Measurements from ENCODE around the gene DHX32.
A peak's percentile ranks its signal among the peaks of the same experiment; 100 is the strongest.

The DHX32 gene

DNA sequence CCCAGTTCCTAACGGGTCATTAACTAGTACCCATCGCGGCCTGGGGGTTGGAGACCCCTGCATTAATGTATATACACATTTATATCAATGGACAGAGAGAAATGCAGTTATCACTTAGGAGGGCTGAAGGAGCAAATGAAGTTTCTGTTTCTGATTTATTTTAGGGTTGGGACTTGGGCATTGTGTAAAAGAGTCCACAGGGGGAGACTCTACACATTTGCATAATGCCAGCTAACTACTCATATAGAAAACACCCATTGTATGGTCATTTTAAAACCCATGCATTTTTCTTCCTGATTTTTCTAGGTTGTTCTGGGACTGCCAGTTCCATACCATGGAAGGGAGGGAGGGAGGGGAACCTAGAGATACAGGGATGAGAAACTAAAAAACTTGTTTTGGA is 34.2 kb downstream of the DHX32 start:
- DNase-seq = no peak

DNA sequence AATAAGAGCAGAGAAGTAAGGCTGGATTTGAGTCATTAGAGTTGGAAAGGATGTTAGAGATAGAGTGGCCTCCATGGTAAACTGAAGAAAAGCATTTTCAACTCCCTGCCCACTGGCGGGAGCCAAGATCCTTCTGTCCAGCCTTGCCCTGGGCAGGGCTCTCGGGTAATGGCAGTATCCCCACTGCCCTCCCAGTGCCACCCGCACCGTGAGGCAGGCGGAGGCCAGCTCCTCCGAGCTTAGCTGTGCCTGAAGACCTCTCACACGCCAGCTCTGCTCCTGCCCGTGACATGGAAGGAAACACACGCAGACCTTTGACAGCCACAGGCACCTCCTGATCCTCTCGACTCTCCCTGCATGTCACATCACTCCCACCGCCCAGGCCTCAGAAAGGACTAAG is 35.5 kb downstream of the DHX32 start:
- no peak for DNase-seq

DNA sequence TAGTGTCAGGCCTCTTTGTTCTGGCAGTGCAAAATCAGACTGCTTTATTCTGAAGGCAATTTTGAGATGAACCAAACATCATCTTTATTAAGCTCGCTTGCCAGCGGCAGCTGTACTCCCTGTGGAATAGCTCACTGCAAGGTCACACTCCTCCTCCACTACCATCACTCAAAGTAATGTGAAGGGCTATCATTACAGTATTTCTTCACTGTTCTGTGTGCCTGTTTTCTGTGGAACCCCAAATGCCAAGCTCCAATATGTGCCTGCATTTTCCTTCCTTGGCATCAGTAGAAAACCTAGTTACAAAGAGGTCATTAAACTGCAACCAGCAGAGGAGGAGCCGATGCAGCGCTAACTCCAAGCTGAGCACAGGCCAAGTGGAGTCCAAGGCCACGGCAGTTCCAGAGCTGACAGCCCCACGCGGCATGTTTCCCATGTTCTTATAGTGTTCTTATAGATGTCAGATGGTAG is 36.3 kb downstream of the DHX32 start:
- no peak for DNase-seq

DNA sequence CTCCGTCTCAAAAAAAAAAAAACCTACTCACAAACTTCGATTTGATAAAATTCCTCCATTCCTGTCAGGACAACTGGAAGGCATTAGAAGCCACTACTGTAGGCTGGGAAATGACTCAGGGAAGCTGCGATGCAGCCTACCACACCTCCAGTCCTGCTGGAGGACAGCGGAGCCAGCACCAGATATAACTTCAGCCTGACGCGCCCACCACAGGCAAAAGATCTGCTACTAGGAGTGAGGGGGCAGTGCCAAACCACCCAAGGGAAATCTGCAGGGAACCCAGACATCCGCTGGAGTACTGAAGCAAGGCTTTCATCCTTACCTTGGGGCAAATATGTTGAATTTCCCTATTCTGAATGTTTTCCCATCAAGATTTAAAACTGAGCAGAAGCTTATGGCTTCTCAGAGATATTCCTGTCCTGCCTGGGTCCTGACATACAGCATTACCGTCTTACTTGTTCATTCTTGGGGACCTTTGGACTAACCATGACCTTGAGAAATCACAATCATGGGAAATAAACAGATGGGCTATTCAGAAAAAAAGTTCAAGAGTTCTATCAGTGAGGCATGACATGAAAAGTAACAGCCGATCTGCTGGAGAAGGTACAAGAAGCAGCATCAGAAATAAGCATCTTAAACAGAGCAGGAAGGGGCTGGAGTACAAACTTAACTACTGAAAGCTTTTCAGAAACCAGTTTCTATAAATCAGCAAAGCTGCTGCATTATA is 37.3 kb downstream of the DHX32 start:
- DNase-seq = no peak

DNA sequence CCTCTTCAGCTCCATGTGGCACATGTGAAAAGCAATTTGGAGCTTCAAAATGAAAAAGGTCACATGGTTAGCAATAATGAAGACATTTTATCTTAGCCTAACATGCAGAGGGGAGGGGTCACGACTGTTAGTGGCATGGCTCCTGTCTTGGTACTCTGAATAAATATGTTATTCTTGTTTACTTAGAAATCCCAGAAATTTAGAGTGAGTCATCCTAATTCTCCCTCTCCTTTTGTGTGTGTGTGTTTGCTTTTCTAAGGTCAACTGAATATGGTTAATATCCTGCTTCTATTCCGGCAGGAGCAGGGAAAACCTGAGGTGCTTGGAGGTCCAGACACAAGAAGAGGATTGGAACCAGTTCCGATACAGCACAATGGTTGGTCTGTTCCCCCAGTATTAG is 40.1 kb downstream of the DHX32 start:
- DNase-seq = no peak

DNA sequence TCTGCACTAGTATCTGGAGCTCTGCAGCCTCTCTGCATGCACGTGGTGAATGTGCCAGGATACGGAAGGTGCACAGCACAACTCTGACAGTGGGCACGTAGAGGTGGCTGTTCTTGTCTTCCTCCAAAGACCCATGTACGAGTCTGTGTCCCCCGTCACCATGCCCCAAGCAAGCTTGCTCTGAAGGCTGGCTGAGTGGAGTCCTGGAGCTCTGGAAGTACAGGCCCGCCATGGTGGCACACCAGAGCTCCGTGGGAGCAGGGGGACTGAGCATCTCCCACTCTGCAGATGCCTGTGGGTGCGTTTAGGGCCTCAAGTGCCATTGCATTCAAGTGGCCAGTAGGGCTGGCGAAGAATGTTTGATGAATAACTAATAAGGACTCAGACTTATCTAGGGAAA is 40.7 kb downstream of the DHX32 start:
- no peak for DNase-seq

DNA sequence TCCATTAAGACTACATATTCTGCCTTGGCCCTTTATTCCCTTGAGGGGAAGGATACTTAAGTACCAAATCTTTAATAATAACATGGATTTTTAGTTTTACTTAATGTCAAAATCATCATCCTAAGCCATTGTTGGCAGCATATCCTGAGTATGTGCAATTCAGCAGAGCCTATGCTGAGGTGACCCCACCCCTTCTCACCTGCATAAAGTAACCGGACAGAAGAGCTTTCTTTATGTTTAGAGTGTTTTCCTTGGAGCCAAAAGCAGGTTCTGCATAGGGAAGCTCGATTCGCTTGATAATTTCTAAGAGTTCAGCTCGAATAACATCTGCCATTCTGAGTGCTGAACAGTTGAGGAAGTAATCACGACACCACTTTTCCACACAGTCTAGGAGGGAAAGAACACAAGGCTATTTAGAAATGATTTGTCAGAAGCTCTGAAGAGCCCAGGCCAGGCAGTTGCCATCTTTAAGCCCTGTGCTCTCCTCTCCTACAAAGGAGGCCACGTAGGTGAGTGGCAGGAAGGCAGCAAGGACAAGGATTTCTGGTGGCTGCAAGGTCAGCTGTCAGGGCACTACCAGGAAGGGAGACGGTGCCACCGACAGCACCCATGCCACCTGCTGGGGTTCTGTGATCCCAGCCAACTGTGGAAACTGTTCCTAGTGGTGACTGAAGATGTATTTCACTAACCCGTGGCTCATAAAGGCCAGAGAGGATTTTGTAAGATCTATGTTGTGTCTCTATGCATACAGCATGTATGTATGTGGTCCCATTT is 42.1 kb downstream of the DHX32 start:
- DNase-seq = no peak

DNA sequence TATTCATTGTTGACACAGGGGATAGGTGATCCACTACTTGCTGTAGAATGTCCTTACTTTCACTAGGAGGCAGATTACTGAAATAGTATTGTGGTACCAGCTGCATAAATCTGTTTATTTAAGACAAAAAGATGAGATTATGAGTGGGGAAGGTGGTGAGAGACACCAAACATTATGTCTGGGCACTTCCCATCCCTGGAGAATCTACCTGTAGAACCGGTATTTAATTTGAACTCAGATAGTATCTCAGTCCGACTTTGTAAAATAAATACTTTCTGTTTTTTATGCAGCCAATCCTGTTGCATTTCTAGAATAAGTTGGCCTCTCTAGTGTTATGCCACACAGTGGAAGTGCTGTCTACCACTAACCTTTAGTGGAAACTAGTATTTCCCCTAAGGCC is 44.3 kb downstream of the DHX32 start:
- DNase-seq = no peak

DNA sequence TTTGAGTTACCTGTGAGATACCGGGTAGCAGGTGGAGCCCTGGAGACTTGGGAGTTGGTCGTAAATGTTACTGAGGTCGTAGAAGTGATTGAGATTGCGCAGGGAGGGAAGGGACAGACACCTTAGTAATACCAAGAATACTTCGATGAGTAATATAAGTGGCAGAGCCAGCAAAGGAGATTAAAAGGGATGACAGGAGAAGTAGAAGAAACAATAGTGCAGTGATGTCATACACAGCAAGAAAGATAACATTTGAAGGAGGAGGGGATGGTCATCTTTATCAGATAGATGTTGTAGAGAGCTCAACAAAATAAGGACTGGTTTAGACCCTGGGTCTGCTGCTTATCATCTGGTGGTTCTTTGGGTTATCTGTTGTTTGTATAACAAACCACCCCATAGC is 52.8 kb downstream of the DHX32 start:
- DNase-seq = no peak

DNA sequence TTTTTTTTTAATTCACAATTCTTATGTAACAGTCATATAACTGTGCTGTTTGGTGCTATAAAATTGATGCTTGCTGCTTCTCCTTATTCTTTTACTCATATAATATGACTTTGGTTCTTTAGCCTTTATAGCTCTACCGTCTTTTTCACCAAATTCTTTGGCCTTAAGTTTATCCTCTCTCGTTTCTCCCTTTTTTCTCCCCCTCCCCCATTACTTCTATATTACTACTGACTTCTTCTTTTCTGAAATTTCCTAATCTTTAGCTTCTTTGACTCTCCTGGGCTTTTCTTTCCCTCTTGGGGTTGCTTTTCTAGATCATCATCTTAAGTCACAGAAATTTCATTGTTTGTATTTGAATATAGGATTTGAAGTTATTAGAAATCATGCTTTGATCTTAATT is 54.0 kb downstream of the DHX32 start:
- no peak for DNase-seq

DNA sequence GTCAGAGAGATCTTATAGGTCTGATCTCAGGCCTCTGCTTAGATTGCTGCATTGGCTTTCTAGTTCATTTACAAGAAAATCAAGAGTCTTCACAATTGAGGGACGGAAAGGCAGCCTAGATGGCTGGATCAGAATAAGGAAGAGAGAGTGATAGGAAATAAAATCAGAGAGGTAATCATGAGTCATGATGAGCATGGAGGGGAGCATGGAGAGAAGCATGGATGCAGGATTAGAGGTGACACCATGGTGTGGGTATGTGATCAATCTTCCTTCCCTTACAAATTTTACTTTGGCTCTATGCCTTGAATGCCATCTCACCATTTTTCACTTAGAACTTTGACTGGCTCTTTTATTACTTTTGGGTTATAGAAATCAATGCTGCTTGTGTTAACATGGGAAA is 56.4 kb downstream of the DHX32 start:
- DNase-seq = no peak

DNA sequence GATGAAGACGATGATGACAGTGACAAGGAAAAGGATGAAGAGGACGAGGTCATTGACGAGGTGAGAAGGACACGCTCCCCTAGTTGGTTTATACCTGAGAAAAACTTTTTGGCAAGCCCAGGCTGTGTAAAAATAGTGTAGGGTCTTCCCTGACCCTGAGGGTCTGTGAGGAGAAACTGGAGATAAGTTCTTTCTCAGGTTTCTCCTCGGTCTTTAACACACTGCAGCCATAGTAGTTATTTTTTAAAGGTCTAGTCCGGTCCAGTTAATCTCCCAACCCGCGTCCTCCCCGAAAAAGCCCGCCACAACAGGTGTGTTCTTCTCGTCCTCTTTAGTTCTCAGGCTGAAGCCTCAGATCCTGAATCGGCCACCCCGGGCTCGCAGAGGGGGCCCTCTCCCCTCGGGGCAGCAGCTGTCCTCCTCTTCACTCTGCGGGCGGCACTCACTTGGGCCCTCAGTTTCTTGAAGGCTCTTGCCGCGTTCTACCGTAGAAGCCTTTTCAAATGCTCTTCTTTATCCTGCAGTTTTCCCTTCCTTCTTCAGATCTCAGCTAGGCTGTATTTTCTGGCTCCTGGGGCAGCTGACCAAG is 57.3 kb downstream of the DHX32 start:
- no peak for DNase-seq

DNA sequence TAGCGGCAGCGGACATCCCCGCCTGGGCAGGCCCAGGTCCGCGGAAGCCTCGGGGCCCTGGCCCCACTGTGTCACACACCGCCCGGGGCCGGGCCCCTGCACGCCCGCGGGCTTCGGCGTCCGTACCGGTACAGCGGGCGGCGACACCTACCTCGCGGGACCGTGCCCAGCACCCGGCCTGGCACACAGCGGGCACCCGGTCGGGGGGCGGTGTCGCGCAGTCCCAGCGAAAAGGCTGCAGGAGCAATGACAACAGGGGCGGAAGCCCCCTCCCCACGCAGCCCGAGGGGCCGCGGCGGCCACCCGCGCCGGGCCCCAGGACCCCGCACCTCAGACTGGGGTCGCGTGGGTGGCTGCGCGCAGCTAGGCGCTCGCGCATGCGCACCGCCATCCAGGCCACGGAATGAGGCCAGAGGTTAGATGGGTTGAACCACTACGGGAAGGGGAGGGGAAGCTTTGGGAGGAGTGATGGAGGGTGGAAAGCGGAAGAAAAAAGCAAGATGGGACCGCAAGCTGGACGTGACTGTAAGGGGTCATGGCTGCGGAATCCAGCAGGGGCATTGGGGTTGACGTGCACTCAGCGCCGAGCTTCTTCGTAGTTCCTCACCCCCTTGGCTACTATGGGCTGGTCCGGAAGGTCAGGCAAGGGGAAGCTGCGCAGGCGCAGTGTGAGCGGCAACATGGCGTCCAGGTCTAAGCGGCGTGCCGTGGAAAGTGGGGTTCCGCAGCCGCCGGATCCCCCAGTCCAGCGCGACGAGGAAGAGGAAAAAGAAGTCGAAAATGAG is 58.0 kb downstream of the DHX32 start, which contains the start of the genes BCCIP and UROS:
Gene BCCIP, plus strand, starts transcription at position 669 of the 785 bp plus-strand sequence. Its CDS starts 12 bp downstream, at position 681.
Gene UROS, minus strand, starts transcription at position 381 of the 785 bp plus-strand sequence. CDS start 6,759 bp downstream, outside the sequence.
- peak; percentile 79 for DNase-seq

DNA sequence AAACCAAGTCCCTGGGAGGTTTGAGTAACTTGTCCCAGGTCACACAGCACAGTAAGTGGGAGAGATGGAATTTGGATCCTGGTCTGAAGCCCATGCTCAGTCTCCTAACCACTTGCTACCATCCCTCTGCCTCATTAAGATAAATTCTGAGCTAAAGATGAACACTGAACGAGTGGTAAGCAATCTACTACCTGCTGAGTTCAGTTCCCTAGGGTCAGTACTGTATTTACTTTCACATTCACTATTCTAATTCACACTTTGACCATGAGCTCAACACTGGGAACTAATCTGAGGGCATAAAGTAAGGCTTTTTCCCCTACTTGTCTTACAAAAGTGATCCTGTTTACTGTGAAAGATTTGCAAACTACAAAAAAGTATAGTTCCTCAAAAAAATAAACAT is 60.4 kb downstream of the DHX32 start:
- no peak for DNase-seq

DNA sequence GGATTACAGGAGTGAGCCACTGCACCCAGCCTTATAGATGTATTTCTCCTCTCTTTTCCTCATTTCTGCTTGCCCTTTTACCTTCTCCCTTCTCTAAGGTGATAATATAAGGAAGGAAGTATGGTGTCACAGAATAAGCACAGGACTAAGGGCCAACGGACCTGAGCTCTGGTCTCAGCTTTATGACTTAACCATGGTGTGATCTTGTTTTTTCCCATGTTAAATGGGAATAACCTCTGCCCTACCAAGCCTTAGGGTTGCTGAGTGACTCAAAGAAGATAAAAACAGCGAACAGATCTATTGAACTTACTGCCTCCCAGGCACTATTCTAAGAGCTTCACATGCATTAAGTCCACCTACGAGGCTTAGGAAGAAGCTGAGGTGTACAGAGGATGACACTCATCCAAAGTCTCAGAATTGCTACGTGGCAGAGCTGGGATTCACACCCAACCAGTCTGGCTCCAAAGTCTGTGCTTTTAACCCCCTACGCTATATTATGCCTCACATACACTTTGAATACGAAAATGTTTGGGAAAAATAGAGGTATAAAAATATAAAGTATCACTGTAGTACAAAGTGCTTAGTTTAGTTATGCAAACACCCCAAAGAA is 63.6 kb downstream of the DHX32 start:
- no peak for DNase-seq

DNA sequence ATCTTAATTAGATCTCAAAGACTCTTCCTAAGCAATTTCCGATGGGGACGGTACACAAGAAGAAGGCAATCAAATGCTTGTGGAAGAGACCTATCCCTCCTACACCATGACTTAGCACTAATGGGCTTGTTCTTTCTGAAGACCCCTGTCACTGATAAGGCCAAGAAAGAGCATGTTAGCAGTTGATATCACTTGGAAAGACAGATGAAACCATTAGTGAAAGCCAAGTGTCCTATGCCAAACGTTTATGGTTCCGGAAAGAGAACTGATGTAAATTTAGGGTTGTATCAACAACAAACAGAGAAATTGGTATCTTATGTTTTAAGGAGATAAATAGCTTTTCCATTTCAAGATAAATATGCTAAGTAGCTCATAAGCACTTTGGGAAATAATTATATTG is 64.5 kb downstream of the DHX32 start:
- no peak for DNase-seq

DNA sequence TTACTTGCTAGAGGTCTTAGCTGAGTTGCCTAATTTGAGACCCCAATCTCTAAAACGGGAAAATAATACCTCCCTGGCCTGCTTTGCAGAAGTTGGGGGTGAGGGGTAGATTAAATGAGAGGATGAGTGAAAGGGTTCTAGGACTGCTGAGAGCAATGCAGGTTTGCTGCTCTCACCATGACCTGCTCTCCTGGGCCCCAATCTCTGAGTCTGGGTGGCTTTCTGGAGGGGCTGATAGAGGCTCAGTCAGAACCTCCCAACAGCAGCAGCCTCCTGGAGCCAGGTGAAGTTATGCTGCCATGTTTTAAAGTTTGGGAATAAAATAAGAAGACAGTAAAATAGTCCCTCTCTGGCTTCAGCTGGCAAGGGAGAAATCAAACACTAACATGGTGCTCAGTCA is 65.3 kb downstream of the DHX32 start:
- no peak for DNase-seq

DNA sequence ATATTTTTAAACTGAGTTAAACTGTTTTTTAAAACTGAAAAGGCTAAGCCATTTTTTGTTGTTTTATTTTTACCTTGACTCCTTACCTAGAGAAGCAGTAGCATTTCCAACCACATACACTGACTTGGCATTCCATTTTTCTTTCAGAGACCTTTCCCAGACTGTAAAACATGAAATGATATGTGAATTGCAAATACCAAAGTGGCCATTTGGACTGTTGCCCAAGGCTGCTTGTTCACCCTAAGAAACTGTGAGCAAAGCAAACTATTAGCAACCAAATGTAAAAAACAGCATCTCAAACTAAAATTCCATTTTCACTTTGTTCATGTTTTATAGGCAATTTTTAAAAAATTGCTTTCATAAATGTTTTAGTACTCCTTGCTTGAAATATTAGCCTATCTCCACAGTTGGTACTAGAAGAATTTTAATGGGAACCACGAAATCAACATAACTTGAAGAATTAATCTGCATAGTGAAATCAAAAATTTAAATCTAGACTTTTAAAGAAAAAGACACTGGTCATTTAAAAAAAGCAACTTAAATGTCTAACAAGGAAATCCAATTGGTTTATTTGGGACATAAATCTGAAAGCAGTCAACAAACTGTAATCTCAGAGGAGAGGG is 68.9 kb downstream of the DHX32 start:
- DNase-seq = no peak

DNA sequence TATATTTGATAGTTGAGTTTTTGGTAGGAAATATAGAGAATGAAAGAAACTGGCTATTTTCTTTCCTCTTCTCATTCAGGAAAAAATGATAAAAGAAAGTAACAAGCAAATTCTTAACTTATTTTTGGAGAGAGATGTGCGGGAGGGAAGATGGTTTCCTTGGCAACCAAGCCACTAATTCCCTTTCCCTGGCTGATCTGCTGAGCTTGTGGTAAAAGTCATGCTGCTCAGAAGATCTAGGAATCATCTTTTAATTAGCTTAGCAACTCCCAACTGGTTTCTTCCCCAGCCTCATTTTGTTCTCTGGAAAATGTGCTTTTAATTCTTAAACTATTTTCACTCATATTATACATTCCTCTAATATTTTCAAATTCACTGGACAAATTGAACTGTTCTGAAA is 69.8 kb downstream of the DHX32 start:
- DNase-seq = no peak

DNA sequence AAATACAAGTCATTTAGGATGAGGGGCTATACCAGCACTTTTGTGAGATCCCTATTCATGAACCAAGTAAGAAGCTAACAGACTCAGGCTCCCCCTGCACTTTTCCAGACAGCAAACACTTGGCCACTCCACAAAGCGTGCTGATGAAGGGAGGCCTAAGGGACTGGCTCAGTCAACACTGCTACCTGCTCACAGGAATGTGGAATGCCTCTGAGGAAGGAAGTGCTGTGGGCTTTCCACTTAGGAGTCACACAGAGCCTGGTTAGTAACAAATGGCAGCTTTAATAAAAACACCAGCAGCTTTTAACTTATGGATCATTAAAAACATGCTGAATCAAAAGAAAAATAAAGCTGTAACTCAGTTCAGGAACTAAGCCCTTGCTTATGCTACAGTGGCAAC is 73.0 kb downstream of the DHX32 start:
- no peak for DNase-seq

DNA sequence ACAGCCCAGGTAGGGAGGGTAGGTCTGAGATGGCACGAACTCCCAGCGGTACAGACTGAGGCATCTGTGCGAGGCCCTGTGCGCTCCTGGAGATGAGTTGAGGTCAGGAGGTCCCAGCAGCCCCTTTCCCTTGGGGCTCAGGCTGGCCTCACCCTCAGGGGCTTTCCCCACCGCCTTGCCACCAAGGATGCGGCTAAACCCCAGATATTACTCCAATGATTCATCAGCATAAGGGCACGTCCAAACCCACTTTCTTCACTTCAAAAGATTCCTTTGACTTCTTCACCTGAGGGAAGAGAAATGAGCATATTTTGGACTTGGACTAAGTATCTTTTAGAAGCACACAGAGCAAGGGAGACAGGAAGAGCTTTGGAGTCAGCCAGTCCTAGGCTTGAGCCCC is 78.4 kb downstream of the DHX32 start:
- no peak for DNase-seq

DNA sequence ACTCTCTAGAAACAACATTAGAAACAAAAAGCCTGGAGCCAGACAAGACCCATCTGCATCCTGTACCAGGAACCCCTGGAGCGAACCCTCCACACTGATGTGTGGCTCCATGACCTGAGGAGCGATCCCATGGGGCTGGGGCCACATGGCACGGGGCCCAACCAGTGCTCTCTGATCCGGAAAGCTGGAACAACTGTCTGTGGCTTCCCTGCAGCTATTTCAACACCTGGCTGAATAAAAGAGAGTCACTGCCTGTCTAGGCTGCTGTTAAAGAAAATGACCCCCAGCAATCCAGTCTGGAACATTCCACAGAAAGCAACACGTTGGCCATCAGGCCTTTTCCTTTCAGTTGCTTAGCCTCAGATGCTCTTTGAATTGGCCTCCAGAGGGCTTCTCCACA is 79.0 kb downstream of the DHX32 start:
- DNase-seq = no peak

Data from activated gamma-delta T cell (primary cell).